HG03342 (cell line): ENCODE results near the gene ATXN10.
"Not testable (repeated sequence)": the region's sequence is repeated elsewhere in the genome, so short reads cannot be mapped to it uniquely, and the experiment has no call there.

Source experiments
- ATAC-seq: cut with Tn5 transposase; IDR thresholded peaks from one replicate; pipeline ENCODE4 v1.9.1; 2021; ENCODE audit warnings: mild to moderate bottlenecking, moderate library complexity; ENCODE audit not compliant: unreplicated experiment

ATXN10 gene

GRCh38 chr22:45671783-45672563 lies at the start of gene ATXN10:
ATXN10 (plus strand) TSS chr22:45671834; CDS start chr22:45672064, 230 bp downstream.
- ATAC-seq, result peak; percentile 58

- no peak for ATAC-seq
Observed at GRCh38 chr22:45621836-45622600, 49.6 kb upstream of the ATXN10 start.

- not testable (repeated sequence) for ATAC-seq
Observed at GRCh38 chr22:45623464-45624145, 48.0 kb upstream of the ATXN10 start.

- ATAC-seq, result no peak
Observed at GRCh38 chr22:45626198-45626651, 45.4 kb upstream of the ATXN10 start.

GRCh38 chr22:45627489-45628233 lies 44.0 kb upstream of the ATXN10 start:
- no peak for ATAC-seq

- no peak for ATAC-seq
Observed at GRCh38 chr22:45628515-45628914, 43.1 kb upstream of the ATXN10 start.

GRCh38 chr22:45629469-45630089 lies 42.1 kb upstream of the ATXN10 start:
- ATAC-seq, result no peak

- no peak for ATAC-seq
Observed at GRCh38 chr22:45630436-45630835, 41.2 kb upstream of the ATXN10 start.

GRCh38 chr22:45631140-45631840 lies 40.3 kb upstream of the ATXN10 start:
- ATAC-seq, result no peak

- ATAC-seq, result no peak
Observed at GRCh38 chr22:45631841-45632238, 39.8 kb upstream of the ATXN10 start.

GRCh38 chr22:45632791-45633515 lies 38.7 kb upstream of the ATXN10 start:
- ATAC-seq, result no peak

- no peak for ATAC-seq
Observed at GRCh38 chr22:45636683-45637082, 35.0 kb upstream of the ATXN10 start.

GRCh38 chr22:45638197-45638596 lies 33.4 kb upstream of the ATXN10 start:
- ATAC-seq, result no peak

GRCh38 chr22:45638834-45639746 lies 32.5 kb upstream of the ATXN10 start:
- no peak for ATAC-seq

GRCh38 chr22:45639747-45640102 lies 31.9 kb upstream of the ATXN10 start:
- no peak for ATAC-seq

- no peak for ATAC-seq
Observed at GRCh38 chr22:45640291-45640940, 31.2 kb upstream of the ATXN10 start.

- no peak for ATAC-seq
Observed at GRCh38 chr22:45640941-45641621, 30.6 kb upstream of the ATXN10 start.
